IMR-90 (cell line): ENCODE results near the gene KRT74. TPM values are rescaled to one million over a fixed set of nuclear protein-coding genes. Genes with fewer than 3 reads are reported as not detected.

ENCODE experiments used
- ATAC-seq: fragments of 200-7000 bp; cut with Tn5 transposase; 2 replicates; pipeline ENCODE4 v1.9.1; 2020; ENCODE audit warnings: low read depth, mild to moderate bottlenecking, moderate library complexity
- BruUV-seq: library from RNA; stranded (reverse); fragments of 400-500 nt; replicated peaks from 2 replicates; lab custom pipeline; 2021; lab: Mats Ljungman, UMichigan
- CTCF ChIA-PET: fragments of 300-600 bp; formaldehyde crosslinking; extraction: SDS; loops from one replicate; lab custom pipeline; 2021; ENCODE audit warnings: antibody characterized with exemption; lab: Yijun Ruan, JAX
- POLR2A ChIA-PET: fragments of 300-600 bp; sonication (Branson Sonifier 250); formaldehyde crosslinking; loops from one replicate; lab custom pipeline; 2022; ENCODE audit warnings: antibody characterized with exemption; ENCODE audit not compliant: unreplicated experiment; lab: Charles Lee
- DNase-seq: peaks from one replicate; pipeline ENCODE4 v3.0.0; 2013
- H2AFZ ChIP-seq: replicated peaks from 2 replicates; pipeline ENCODE3; 2013; ENCODE audit warnings: low read length, mild to moderate bottlenecking; ENCODE audit not compliant: poor library complexity
- H2AK5ac ChIP-seq: 2 replicates; pipeline ENCODE4 v1.6.1; 2013; ENCODE audit warnings: low read depth, low read length, inconsistent platforms
- H2AK9ac ChIP-seq: replicated peaks from 2 replicates; pipeline ENCODE3; 2013; ENCODE audit warnings: mild to moderate bottlenecking, low read depth, low read length, moderate library complexity; ENCODE audit not compliant: poor library complexity
- H2BK120ac ChIP-seq: 2 replicates; pipeline ENCODE4 v1.6.1; 2013; ENCODE audit warnings: low read depth, low read length, inconsistent platforms
- H2BK15ac ChIP-seq: 3 replicates; pipeline ENCODE4 v1.6.1; 2013; ENCODE audit warnings: low read depth, low read length, inconsistent platforms
- H2BK20ac ChIP-seq: 2 replicates; pipeline ENCODE4 v1.6.1; 2013; ENCODE audit warnings: low read depth, mild to moderate bottlenecking, inconsistent platforms, low read length, moderate library complexity
- H2BK5ac ChIP-seq: 2 replicates; pipeline ENCODE4 v1.6.1; 2013; ENCODE audit warnings: mild to moderate bottlenecking, low read depth, low read length, inconsistent platforms; ENCODE audit not compliant: poor library complexity, severe bottlenecking
- H3K14ac ChIP-seq: replicated peaks from 2 replicates; pipeline ENCODE4 v1.6.1; 2013; ENCODE audit warnings: low read depth, low read length, inconsistent platforms
- H3K18ac ChIP-seq: 2 replicates; pipeline ENCODE4 v1.6.1; 2013; ENCODE audit warnings: low read depth, low read length, control low read depth
- H3K23ac ChIP-seq: 2 replicates; pipeline ENCODE4 v1.6.1; 2013; ENCODE audit warnings: low read depth, low read length, inconsistent platforms
- H3K27ac ChIP-seq: 2 replicates; pipeline ENCODE4 v1.5.1; 2013; ENCODE audit warnings: mild to moderate bottlenecking, control low read depth, low read length; ENCODE audit not compliant: insufficient read depth
- H3K27me3 ChIP-seq: 2 replicates; pipeline ENCODE4 v1.6.1; 2013; ENCODE audit warnings: low read length; ENCODE audit not compliant: control insufficient read depth, insufficient read depth
- H3K36me3 ChIP-seq: 2 replicates; pipeline ENCODE4 v1.6.1; 2013; ENCODE audit warnings: low read length, mixed read lengths; ENCODE audit not compliant: control insufficient read depth, insufficient read depth
- H3K4ac ChIP-seq: 2 replicates; pipeline ENCODE4 v1.6.1; 2013; ENCODE audit warnings: low read depth, low read length, inconsistent platforms
- H3K4me1 ChIP-seq: 2 replicates; pipeline ENCODE4 v1.6.1; 2013; ENCODE audit warnings: low read length, mixed read lengths; ENCODE audit not compliant: control insufficient read depth, insufficient read depth
- H3K4me2 ChIP-seq: 2 replicates; pipeline ENCODE4 v1.6.1; 2013; ENCODE audit warnings: low read depth, mild to moderate bottlenecking, control low read depth, low read length, moderate library complexity
- H3K4me3 ChIP-seq: 2 replicates; pipeline ENCODE4 v1.5.1; 2013; ENCODE audit warnings: low read depth, mild to moderate bottlenecking, control low read depth, low read length, moderate library complexity; ENCODE audit not compliant: insufficient read depth
- H3K56ac ChIP-seq: 2 replicates; pipeline ENCODE4 v1.6.1; 2013; ENCODE audit warnings: low read length, inconsistent platforms; ENCODE audit not compliant: insufficient read depth; ENCODE audit errors: extremely low read depth
- H3K79me1 ChIP-seq, 2 experiments: 2 replicates each; pipeline ENCODE4 v1.6.1; 2013; ENCODE audit warnings: low read length in 2 of 2, inconsistent platforms in 1 of 2, low read depth in 1 of 2
- H3K9ac ChIP-seq: 2 replicates; pipeline ENCODE4 v1.6.1; 2013; ENCODE audit warnings: low read depth, low read length, control low read depth
- H3K9me1 ChIP-seq: 2 replicates; pipeline ENCODE4 v1.6.1; 2013; ENCODE audit warnings: low read length, inconsistent platforms; ENCODE audit not compliant: insufficient read depth
- H3K9me3 ChIP-seq: 2 replicates; pipeline ENCODE4 v1.6.1; 2013; ENCODE audit warnings: low read length; ENCODE audit not compliant: control insufficient read depth, insufficient read depth
- H4K20me1 ChIP-seq: 2 replicates; pipeline ENCODE4 v1.6.1; 2013; ENCODE audit warnings: low read length, inconsistent platforms; ENCODE audit not compliant: insufficient read depth
- H4K5ac ChIP-seq: 2 replicates; pipeline ENCODE4 v1.6.1; 2013; ENCODE audit warnings: mild to moderate bottlenecking, low read depth, low read length, control low read depth
- H4K8ac ChIP-seq, 2 experiments: 2 replicates each; pipeline ENCODE4 v1.6.1; 2013; ENCODE audit warnings: low read depth in 2 of 2, low read length in 2 of 2, control low read depth in 1 of 2, inconsistent platforms in 1 of 2
- H4K91ac ChIP-seq: 2 replicates; pipeline ENCODE4 v1.6.1; 2013; ENCODE audit warnings: low read depth, low read length, inconsistent platforms; ENCODE audit not compliant: insufficient read depth
- MAFK ChIP-seq: IDR thresholded peaks from 2 replicates; pipeline ENCODE4 v1.6.1; 2012; ENCODE audit warnings: low read depth, low read length, improper control_type of control experiment
- USF2 ChIP-seq: fragments of 150-350 bp; IDR thresholded peaks from 2 replicates; pipeline ENCODE4 v1.6.1; 2017; ENCODE audit warnings: mild to moderate bottlenecking, antibody characterized with exemption, low read length, low read depth
- WGBS, 2 experiments: methylation state at CpG; one replicate each; pipeline versions ENCODE4 v1.1.5 to v1.1.7; 2013; ENCODE audit warnings: missing lambda C conversion rate in 2 of 2; ENCODE audit not compliant: insufficient read length in 1 of 2; ENCODE audit errors: extremely low coverage in 2 of 2; 5-methylcytosine and 5-hydroxymethylcytosine counted together
- dilution Hi-C: fragments of 300-500 bp; cut with HindIII; formaldehyde crosslinking; loops from one replicate; pipeline ENCODE4 v1.14.3; 2018; ENCODE audit warnings: low sequenced_read_pairs; ENCODE audit not compliant: unreplicated experiment
- in situ Hi-C: fragments of 300-500 bp; cut with MboI; formaldehyde crosslinking; loops from 3 replicates; pipeline ENCODE4 v1.14.3; 2019; ENCODE audit warnings: low sequenced_read_pairs, inconsistent platforms, mixed read lengths
- intact Hi-C: fragments of 100-400 bp; cut with micrococcal nuclease; formaldehyde crosslinking; loops from 2 replicates; pipeline ENCODE4 v1.10.0; 2022
- polyA plus RNA-seq, 3 experiments: library from polyadenylated mRNA; depleted of rRNA; stranded (reverse); fragments of >200 nt; gene quantifications; 2 replicates each; pipeline ENCODE4 v1.2.3, GENCODE V29; 2012; ENCODE audit warnings: low replicate concordance in 1 of 3
- total RNA-seq: library from RNA; depleted of rRNA; stranded (reverse); fragments of >200 nt; gene quantifications from 2 replicates; pipeline ENCODE4 v1.2.3, GENCODE V29; 2012
- TF ChIP-seq, protein P1 (sequence below): conservative IDR thresholded peaks from 2 replicates; pipeline ENCODE4 v1.5.1; 2012; ENCODE audit warnings: mild to moderate bottlenecking, low read depth, low read length, improper control_type of control experiment

KRT74 gene
- total and polyA plus RNA-seq, 2 of the 4 experiments (the other 2 are of a cell fraction), result not detected

DNA sequence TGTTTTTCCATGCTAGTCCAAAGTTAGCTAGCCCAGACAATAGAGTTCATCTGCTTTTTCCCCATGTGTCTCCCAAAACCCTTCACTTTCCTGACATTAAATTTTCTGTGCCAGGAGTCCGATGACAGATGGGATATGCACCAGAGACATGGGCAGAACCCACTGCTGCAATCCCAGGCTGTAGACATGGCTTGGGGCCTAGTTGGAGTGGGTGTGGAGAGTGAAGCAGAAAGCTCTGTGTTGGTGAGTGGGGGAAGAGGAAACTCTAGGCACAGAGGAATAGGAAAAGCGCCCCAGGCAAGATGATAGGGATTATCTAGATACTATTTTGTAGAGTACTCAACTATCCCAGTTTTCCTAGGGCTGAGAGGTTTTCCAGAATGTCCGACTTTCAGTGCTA, 4.8 kb upstream of the KRT74 start:
- DNase-seq (no peak), ATAC-seq (no peak)
- H3K56ac ChIP-seq, result no peak overlapping the region
- H3K4me2 ChIP-seq, result no peak overlapping the region
- no TSS peak for BruUV-seq
- intact Hi-C loops, result no loop called here
- H4K91ac ChIP-seq, result no peak overlapping the region
- H3K36me3 ChIP-seq, result no peaks in the 10 kb centered on the region
- H2BK20ac ChIP-seq, result no peak overlapping the region
- H3K9ac ChIP-seq, result no peak overlapping the region
- no peak overlapping the region for H2AK5ac ChIP-seq
- H2AFZ ChIP-seq, result no peak overlapping the region
- H3K23ac ChIP-seq, result no peak overlapping the region
- no peak overlapping the region for H3K14ac ChIP-seq
- no peaks in the 10 kb centered on the region for H3K4me1 ChIP-seq
- H3K9me3 ChIP-seq, result no peaks in the 10 kb centered on the region
- ChIA-PET CTCF (interaction anchor here (1.6 to 2.0 kb wide), 2 partner anchors 292 to 301 kb away, joined by 4 to 6 read pairs; no protein-coding TSS in a partner anchor), POLR2A (no interaction called here)
- H4K5ac ChIP-seq, result no peak overlapping the region
- no peak overlapping the region for H4K8ac ChIP-seq
- H3K4me3 ChIP-seq, result no peak overlapping the region
- H3K18ac ChIP-seq, result no peak overlapping the region
- H2BK15ac ChIP-seq, result no peak overlapping the region
- in situ Hi-C loops, result no loop called here
- dilution Hi-C loops, result no loop called here
- H3K27ac ChIP-seq, result no peak overlapping the region
- TF ChIP-seq MAFK, result no peak
- TF ChIP-seq, protein P1, sequence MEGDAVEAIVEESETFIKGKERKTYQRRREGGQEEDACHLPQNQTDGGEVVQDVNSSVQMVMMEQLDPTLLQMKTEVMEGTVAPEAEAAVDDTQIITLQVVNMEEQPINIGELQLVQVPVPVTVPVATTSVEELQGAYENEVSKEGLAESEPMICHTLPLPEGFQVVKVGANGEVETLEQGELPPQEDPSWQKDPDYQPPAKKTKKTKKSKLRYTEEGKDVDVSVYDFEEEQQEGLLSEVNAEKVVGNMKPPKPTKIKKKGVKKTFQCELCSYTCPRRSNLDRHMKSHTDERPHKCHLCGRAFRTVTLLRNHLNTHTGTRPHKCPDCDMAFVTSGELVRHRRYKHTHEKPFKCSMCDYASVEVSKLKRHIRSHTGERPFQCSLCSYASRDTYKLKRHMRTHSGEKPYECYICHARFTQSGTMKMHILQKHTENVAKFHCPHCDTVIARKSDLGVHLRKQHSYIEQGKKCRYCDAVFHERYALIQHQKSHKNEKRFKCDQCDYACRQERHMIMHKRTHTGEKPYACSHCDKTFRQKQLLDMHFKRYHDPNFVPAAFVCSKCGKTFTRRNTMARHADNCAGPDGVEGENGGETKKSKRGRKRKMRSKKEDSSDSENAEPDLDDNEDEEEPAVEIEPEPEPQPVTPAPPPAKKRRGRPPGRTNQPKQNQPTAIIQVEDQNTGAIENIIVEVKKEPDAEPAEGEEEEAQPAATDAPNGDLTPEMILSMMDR, result no peak
- no peak for TF ChIP-seq USF2
- H2BK5ac ChIP-seq, result no peak overlapping the region
- no peak overlapping the region for H2BK120ac ChIP-seq
- H3K79me1 ChIP-seq, result no peaks in the 10 kb centered on the region
- H4K20me1 ChIP-seq, result no peaks in the 10 kb centered on the region; the same call in 1 of the 2 replicates
- no peak overlapping the region for H2AK9ac ChIP-seq
- H3K9me1 ChIP-seq, result no peaks in the 10 kb centered on the region
- H3K4ac ChIP-seq, result no peak overlapping the region
- WGBS, 2 experiments, result 40% methylated on average over 1 of the region's 3 CpGs; no CpG with 5 or more reads in 1 of the 2 experiments
- peaks cover 46% of the 10 kb centered on the region for H3K27me3 ChIP-seq
